ENCODE results near the gene ZNF384.
"Not testable (repeated sequence)": the region's sequence is repeated elsewhere in the genome, so short reads cannot be mapped to it uniquely, and the experiment has no call there.

The ZNF384 gene

DNA sequence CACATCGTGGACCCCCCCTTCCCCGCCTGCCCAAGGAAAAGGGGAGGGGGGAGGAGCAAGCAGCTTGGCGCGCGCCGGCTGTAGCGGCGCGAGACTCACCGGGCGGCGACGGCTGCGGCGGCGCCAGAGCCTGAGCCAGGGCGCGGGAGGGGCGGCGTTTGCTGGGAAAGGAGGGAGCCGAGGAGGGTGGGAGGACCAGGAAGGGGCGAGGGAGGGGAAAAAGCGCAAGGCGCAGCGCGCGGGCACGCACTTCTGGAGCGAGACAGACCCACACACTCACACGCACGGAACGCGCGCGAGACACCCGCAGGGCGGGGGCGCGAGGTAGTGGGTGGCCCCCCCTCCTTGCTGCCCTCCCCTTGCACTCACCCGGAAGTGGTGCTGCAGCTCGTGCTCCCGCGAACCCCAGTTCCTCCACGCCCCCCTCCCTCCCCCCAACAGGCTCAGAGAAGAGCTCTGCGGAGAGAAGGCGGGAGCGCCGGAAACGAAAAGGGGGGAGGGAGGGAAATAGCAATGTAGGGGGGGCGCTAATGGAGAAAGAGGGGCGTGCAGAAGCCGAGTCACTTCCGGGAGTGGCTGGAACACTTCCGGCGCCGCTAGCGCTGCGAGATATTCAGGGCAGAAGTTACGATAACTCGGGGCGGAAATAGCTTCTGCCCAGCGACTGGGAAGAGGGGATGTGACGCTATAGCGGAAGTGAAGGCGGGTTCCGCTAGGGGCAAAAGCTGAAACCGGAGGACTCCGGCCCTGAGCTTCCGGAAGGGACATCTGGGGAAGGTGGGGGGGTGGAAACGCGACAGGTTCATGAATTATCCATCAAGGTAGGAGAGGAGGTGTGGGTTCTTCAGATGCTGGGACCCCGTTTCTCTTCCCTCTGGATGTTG, at the start of gene ZNF384:
Gene ZNF384 (minus strand): TSS at position 377 of the 884 bp plus-strand sequence. CDS start 9,855 bp downstream, outside the sequence.
- DNase-seq, result peak; percentile 99 to 100 (median 99)
- intact Hi-C loops (cut with DNase I), result loop anchor here (1.0 to 2.0 kb wide), 2 partner anchors 26 to 36 kb away; partner anchors contain the start of genes COPS7A and ING4

DNA sequence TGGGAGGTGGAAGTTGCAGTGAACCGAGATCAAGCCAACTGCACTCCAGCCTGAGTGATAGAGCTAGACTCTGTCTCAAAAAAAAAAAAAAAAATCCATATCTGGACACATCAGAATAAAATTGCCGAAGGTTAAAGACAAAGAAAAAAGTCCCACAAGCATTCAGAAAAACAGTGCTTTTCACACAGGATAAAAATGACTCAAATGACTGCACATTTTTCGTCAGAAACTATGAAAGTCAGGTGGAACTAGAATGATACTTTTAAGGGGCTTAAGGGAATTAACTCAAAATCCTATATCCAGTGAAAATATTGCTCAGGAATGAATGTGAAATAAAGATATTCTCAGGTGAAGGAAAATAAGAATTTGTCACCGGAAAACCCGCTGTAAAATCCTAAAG, 47.6 kb upstream of the ZNF384 start:
- intact Hi-C loops (cut with DNase I), result loop anchor here (5.0 kb wide), 2 partner anchors 41 to 91 kb away; partner anchors contain the start of gene P3H3
- no peak for DNase-seq

DNA sequence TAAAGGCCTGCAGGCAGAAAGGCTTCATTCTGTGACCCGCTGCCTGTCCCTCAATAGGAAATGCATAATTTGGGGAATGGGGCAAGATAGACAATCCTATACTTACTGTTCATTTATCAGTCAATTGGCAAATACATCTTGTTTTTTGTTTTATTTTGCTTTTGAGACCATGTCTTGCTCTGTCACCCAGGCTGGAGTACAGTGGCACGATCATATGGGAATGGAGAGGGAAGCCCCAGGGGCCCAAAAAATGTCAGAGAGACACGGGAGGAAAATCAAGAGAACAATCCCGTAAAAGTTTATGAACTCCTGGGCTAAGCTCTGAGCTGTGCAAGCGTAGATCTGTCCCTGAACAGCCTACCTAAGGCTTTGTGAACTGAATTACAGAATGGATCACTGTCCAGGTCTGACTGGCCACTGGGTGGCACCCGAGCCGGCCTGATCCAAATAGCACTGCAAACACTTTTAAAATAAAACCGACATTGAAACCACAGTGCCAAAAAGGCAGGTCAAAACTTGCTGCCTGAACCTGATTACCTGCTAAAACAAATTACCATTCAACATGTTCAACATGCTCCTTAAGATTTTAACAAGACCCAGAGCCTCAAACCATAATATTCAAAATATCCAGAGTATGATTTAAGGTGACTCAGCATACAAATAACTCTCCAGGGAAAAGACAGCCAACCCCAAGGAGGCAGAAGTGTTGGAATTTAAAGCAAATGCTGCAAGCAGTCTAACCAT, 46.4 kb upstream of the ZNF384 start:
- intact Hi-C loops (cut with DNase I), result loop anchor here (5.0 kb wide), 2 partner anchors 42 to 92 kb away; partner anchors contain the start of gene P3H3
- DNase-seq, result peak; percentile 52 to 97 (median 74)

DNA sequence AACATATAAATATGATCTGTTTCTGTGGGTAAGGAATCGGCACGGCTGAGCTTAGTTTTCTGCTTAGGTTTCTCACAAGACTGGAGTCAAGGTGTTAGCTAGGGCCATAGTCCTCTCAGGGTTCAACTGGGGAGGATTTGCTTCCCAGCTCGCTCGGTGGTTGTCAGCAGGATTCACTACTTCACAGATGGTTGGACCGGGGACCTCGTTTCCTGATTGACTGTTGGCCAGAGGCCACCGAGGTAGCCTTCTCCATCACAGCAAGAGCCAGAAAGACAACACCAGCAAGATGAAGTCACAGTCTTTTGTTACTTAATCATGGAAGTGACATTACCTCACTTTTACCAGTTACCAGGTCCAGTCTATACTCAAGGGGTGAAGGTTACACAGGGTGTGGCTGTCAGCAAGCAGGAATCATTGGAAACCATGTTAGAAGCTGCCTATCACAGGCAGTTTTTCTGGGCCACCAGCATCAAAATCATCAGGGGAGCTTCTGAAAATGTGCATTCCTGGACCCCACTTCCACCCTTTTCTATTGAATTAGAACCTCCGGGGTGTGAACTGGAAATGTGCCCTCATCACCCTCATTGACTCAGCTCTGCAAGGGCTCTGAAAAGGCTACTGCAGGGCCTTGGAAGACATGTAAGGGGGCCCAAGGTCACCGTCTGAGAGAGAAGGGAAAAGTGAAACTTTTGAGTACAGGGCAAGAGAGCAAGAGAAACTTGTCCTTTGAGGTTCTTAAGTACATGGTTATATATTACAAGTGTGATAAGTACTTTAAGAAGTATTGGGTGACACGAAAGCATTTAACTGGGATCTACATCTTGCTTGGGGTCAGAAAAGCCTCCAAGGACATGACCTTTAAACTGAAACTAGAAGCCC, 45.6 kb upstream of the ZNF384 start:
- intact Hi-C loops (cut with DNase I), result loop anchor here (5.0 kb wide), 2 partner anchors 43 to 93 kb away; partner anchors contain the start of gene P3H3
- DNase-seq, result peak in 2 of 10 donors; percentile 24 to 42

DNA sequence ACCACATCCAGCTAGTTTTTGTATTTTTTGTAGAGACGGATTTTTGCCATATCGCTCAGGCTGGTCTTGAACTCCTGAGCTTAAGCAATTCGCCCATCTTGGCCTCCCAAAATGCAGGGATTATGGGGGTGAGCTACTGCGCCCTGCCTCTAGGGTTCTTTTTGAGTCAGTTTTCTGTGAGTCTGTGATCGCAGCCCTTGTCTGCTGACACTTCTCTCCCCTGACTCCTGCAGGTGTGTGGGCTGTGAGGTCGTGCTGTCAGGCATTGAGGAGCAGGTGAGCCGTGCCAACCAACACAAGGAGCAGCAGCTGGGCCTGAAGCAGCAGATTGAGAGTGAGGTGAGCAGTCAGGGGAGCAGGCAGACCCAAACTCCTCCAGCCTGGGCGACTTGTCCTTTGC, 41.0 kb upstream of the ZNF384 start:
- DNase-seq, result peak in 3 of 10 donors; percentile 7 to 52 (median 47)
- intact Hi-C loops (cut with DNase I), result no loop called here

DNA sequence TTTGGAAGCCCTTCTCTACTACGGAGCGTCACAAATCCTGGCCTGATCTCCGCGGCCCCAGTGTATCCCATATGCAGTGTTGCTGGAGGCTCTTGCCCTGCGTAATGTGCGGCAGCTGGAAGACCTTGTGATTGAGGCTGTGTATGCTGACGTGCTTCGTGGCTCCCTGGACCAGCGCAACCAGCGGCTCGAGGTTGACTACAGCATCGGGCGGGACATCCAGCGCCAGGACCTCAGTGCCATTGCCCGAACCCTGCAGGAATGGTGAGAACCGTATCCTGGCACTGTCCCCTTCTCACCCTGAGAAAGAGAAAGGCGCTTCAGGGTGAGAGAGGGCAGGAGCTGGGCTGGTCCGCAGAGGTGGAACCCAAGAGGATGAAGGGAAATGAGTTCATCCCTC, 40.0 kb upstream of the ZNF384 start:
- DNase-seq, result peak in 3 of 10 donors; percentile 17 to 50 (median 31)
- intact Hi-C loops (cut with DNase I), result no loop called here

DNA sequence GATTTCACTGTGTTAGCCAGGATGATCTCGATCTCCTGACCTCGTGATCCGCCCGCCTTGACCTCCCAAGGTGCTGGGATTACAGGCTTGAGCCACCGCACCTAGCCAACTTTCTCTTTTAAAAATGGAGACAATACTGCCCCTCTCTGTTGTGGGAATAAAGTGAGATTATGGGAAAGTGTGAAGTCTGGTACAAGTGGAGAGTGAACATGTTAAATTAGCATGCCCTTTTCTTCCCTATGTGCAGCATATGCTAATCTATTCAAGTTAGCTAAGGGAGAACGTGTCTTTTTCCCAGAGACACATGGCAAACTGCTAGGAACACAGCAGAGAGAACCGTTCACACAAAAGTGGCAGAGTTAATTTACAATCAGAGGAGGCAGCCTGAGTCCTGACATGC, 36.2 kb upstream of the ZNF384 start:
- DNase-seq, result no peak
- intact Hi-C loops (cut with DNase I), result loop anchor here (2.0 kb wide), 1 partner anchor 37 kb away; the partner anchor contains the start of gene ZNF384

DNA sequence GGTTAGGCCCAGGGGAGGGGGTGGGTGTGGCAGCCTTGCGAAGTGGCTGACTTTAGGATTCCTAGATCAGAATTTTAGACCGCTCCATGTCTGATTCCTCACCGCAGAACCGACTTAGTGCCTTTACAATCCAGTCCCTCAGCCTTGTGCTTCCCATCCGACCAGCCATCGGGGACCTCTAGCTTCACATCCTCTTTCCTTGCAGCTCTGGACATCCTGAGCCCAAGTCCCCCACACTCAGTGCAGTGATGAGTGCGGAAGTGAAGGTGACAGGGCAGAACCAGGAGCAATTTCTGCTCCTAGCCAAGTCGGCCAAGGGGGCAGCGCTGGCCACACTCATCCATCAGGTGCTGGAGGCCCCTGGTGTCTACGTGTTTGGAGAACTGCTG, 35.2 kb upstream of the ZNF384 start:
- intact Hi-C loops (cut with DNase I), result loop anchor here (2.0 kb wide), 1 partner anchor 36 kb away; the partner anchor contains the start of gene ZNF384
- peak in 5 of 10 donors; percentile 10 to 73 (median 68) for DNase-seq

DNA sequence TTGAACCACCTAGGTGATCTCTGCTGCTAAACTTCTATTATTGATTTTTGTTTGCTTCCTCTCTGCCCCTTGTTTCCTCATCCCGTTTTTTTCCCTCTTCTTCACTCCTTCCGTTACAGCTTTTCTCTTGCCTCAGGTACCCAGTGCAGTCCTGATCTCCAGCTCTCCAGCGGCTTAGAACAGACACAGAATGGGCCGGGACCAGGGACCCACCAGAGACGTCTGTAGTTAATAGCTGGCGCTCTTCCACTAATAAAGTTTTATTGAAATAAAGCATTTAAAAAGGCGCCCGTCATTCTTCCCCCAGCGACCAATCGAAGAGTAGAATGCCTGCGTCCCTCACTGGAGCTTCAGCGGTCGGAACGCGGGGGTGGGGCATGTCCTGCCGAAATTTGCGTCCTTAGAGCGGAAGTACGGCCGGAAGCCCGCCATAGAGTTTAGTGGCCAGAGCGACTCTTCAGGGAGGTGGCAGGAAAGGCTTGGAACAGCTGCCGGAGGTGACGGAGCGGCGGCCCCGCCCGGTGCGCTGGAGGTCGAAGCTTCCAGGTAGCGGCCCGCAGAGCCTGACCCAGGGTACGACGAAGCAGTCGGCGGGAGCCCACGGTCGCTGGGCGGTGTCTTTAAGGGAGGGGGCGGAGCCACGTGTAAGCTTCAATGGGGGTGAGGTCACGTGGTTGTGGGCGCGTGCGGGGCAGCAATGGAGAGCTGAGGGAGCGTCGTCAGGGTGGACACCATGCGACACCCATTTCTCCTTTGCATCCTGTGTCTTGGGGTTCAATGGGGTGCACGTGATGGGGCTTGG, 34.6 kb upstream of the ZNF384 start, which contains the start of gene COPS7A:
Gene COPS7A (plus strand): TSS at position 440 of the 802 bp plus-strand sequence. CDS start 611 bp downstream, outside the sequence.
- intact Hi-C loops (cut with DNase I), result loop anchor here (1.0 to 2.0 kb wide), 2 partner anchors 35 to 61 kb away; partner anchors contain the start of genes ING4 and ZNF384
- peak; percentile 97 to 100 (median 99) for DNase-seq

DNA sequence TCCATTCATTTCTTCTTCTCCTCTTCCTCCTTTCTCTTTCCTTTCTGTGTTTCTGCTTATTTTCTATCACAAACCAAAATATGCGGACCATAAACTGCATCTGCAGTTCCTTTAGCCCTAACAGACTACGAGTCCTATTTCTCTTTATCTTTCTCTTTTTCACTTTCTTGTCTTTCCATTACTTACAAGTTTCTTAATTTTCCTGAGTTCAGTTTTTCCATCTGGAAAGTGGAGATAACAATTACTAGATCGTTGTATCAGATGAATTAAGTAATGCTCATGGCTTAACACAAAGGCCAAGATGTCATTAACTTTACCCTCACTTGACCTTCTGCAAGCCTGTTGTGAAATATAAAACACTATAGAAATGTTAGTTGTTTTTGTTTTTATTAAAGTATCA, 33.7 kb upstream of the ZNF384 start:
- DNase-seq, result no peak
- intact Hi-C loops (cut with DNase I), result loop anchor here (1.0 kb wide), 1 partner anchor 60 kb away; the partner anchor contains the start of gene ING4

DNA sequence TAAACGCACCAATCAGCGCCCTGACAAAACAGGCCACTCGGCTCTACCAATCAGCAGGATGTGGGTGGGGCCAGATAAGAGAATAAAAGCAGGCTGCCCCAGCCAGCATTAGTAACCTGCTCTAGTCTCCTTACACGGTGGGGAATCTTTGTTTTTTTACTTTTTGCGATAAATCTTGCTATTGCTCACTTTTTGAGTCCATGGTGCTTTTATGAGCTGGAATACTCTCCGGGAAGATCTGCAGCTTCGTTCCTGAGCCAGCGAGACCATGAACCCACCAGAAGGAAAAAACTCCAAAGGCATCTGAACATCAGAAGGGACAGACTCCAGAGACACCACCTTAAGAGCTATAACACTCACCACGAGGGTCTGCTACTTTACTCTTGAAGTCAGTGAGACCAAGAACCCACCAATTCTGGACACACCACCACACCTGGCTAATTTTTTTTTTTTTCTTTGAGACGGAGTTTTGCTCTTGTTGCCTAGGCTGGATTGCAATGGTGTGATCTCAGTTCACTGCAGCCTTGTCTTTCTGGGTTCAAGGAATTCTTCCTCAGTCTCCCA, 27.8 kb upstream of the ZNF384 start:
- intact Hi-C loops (cut with DNase I), result no loop called here

DNA sequence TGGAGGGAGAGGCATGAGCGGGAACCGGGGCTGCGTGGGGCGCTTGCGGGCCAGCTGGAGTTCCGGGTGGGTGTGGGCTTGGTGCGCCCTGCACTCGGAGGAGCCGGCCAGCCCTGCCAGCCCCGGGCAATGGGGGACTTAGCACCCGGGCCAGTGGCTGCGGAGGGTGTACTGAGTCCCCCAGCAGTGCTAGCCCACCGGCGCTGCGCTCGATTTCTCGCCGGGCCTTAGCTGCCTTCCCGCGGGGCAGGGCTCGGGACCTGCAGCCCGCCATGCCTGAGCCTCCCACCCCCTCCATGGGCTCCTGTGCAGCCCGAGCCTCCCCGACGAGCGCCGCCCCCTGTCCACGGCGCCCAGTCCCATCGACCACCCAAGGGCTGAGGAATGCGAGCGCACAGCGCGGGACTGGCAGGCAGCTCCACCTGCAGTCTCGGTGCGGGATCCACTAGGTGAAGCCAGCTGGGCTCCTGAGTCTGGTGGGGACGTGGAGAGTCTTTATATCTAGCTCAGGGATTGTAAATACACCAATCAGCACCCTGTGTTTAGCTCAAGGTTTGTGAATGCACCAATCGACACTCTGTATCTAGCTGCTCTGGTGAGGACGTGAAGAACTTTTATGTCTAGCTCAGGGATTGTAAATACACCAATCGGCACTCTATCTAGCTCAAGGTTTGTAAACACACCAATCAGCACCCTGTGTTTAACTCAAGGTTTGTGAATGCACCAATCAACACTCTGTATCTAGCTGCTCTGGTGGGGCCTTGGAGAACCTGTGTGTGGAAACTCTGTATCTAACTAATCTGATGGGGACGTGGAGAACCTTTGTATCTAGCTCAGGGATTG, 27.1 kb upstream of the ZNF384 start:
- intact Hi-C loops (cut with DNase I), result not testable (repeated sequence)
- peak in 3 of 10 donors; percentile 25 to 79 (median 75) for DNase-seq

More for the DNA sequence above, 27.8 kb upstream of the ZNF384 start:
- DNase-seq, result peak in 2 of 10 donors; percentile 2 to 3

DNA sequence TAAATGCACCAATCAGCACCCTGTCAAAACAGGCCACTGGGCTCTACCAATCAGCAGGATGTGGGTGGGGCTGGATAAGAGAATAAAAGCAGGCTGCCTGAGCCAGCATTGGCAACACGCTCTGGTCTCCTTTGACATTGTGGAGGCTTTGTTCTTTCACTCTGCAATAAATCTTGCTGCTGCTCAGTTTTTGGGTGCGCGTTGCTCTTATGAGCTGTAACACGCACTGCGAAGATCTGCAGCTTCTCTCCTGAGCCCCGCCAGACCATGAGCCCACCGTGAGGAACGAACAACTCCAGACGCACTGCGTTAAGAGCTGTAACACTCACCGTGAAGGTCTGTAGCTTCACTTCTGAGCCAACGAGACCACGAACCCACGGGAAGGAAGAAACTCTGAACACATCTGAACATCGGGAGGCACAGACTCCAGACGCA, 19.8 kb upstream of the ZNF384 start:
- intact Hi-C loops (cut with DNase I), result no loop called here
- DNase-seq, result no peak

DNA sequence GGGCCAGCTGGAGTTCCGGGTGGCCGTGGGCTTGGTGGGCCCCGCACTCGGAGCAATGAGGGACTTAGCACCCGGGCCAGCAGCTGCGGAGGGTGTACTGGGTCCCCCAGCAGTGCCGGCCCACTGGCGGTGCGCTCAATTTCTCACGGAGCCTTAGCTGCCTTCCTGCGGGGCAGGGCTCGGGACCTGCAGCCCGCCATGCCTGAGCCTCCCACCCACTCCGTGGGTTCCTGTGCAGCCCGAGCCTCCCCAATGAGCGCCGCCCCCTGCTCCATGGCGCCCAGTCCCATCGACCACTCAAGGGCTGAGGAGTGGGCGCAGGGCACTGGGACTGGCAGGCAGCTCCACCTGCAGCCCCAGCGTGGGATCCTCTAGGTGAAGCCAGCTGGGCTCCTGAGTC, 19.2 kb upstream of the ZNF384 start:
- intact Hi-C loops (cut with DNase I); DNase-seq: not testable (repeated sequence)

DNA sequence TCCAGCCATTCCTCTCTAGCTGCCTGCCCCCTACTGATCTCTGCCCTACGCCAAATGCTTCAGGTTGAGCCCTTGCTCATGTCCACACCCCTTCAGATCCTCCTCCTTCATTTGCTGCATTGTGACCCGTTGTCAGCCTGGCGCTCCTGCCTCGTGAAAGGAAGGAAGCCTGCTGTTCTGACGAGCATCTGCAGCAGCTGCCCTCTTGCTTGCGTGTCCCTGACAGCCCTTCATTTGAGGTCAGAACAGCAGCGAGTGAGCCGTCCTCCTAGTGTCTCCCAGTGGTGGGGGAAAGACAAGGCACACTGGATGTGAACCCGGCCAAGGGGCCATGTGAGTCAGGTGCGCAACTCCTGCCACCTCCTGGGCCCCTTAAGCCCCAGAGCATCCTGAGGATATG, 14.5 kb upstream of the ZNF384 start:
- no peak for DNase-seq
- intact Hi-C loops (cut with DNase I), result no loop called here

DNA sequence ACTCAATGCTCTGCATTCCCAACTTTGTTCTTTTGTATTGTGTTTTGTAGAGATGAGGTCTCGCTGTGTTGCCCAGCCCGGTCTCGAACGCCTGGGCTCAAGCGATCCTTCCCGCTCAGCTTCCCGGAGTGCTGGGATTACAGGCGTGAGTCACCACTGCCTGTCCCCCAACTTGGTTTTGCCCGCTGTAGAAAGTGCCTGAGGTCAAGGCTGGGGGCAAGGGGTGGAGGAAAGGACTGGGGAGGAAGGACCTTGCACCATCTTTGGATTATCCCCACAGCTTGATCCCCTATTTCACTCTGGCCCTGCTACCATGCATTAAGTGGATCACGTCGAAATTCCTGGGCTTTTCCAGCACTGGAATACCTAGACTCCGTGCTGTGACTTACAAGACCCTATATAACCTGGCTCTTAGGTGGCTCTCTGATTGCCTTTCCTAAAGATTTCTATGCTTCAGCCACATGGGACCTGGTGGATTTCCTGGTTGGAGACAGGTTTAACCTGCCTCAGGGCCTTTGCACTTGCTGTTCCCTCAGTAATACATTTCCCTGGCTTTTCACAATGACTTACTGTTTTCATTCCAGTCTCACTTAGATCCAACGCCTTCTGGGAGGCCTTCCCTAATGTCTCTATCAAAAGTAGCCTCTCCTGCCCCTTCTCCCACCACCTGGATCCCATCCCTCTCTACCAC, 12.0 kb upstream of the ZNF384 start:
- no peak for DNase-seq
- intact Hi-C loops (cut with DNase I), result no loop called here

DNA sequence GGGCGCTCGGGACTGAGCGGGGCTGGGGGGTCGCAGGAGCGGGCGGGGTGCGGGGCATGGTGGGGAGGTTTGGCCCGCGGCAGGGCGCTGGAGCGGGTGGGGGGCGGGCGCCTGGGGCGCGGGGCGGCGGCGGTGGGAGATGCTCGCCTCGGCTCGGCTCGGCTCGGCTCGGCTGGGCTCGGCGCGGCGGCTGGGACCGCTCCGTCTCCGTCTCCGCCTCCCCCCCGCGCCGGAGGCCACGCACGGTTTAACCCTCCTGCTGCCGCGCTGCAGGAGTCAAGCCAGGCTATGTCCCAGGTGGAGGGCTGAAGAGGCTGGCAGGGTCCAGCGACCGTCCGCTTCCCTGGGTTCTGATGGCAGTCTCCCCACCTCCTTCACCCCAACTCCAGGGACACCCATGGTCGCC, 11.5 kb upstream of the ZNF384 start, which contains the start of gene PIANP:
Gene PIANP (minus strand): TSS at position 170 of the 406 bp plus-strand sequence. CDS start 2,754 bp downstream, outside the sequence.
- intact Hi-C loops (cut with DNase I), result no loop called here
- DNase-seq, result peak in 9 of 10 donors; percentile 39 to 95 (median 68)

All from posterior cingulate gyrus (tissue), 11 donors.